Tibial nerve (tissue), 4 donors: ENCODE measurements around the gene RFNG.

ENCODE experiments used
- CTCF ChIP-seq, 5 experiments: fragments of 200-600 bp in 3 of 5; fragments of 450-650 bp in 2 of 5; sonication (generic) in 3 of 5; IDR thresholded peaks; one replicate each; pipeline ENCODE4 v1.5.1; 2016 to 2019; ENCODE audit warnings: antibody characterized with exemption in 5 of 5, mild to moderate bottlenecking in 3 of 5, moderate library complexity in 2 of 5
- EP300 ChIP-seq, 2 donors: sonication (generic); formaldehyde crosslinking; IDR thresholded peaks; one replicate each; pipeline ENCODE4 v1.6.1; 2017; ENCODE audit warnings: antibody characterized with exemption in 2 of 2, mild to moderate bottlenecking in 1 of 2

- TF ChIP-seq EP300 (IDR thresholded peaks at IDR 0.05) (no peak), CTCF (IDR thresholded peaks at IDR 0.05) (no peak)
Measured at GRCh38 chr17:82031303-82031884, 20.2 kb downstream of the RFNG start, which contains the start of gene RAC3.
